AG09319 (cell line): Measurements from ENCODE around the gene ERVH48-1.
A peak's percentile ranks its signal among the peaks of the same experiment; 100 is the strongest.
"Not testable (repeated sequence)": the region's sequence is repeated elsewhere in the genome, so short reads cannot be mapped to it uniquely, and the experiment has no call there.

Experiments used
- DNase-seq: peaks from one replicate; pipeline ENCODE4 v3.0.0-alpha.2; 2010; ENCODE audit warnings: low read depth; ENCODE audit errors: extremely low read depth
- TF ChIP-seq, protein P1 (sequence below): IDR thresholded peaks from 2 replicates; pipeline ENCODE4 v1.5.1; 2011; ENCODE audit warnings: low read depth, mild to moderate bottlenecking, inconsistent platforms, low read length, moderate library complexity

ERVH48-1 gene

GRCh38 chr21:42942244-42942643 lies 16.8 kb upstream of the ERVH48-1 start:
- no peak for DNase-seq
- TF ChIP-seq, protein P1, sequence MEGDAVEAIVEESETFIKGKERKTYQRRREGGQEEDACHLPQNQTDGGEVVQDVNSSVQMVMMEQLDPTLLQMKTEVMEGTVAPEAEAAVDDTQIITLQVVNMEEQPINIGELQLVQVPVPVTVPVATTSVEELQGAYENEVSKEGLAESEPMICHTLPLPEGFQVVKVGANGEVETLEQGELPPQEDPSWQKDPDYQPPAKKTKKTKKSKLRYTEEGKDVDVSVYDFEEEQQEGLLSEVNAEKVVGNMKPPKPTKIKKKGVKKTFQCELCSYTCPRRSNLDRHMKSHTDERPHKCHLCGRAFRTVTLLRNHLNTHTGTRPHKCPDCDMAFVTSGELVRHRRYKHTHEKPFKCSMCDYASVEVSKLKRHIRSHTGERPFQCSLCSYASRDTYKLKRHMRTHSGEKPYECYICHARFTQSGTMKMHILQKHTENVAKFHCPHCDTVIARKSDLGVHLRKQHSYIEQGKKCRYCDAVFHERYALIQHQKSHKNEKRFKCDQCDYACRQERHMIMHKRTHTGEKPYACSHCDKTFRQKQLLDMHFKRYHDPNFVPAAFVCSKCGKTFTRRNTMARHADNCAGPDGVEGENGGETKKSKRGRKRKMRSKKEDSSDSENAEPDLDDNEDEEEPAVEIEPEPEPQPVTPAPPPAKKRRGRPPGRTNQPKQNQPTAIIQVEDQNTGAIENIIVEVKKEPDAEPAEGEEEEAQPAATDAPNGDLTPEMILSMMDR = no peak

GRCh38 chr21:42941696-42942085 lies 16.3 kb upstream of the ERVH48-1 start:
- TF ChIP-seq, protein P1 = no peak
- DNase-seq = no peak

DNA sequence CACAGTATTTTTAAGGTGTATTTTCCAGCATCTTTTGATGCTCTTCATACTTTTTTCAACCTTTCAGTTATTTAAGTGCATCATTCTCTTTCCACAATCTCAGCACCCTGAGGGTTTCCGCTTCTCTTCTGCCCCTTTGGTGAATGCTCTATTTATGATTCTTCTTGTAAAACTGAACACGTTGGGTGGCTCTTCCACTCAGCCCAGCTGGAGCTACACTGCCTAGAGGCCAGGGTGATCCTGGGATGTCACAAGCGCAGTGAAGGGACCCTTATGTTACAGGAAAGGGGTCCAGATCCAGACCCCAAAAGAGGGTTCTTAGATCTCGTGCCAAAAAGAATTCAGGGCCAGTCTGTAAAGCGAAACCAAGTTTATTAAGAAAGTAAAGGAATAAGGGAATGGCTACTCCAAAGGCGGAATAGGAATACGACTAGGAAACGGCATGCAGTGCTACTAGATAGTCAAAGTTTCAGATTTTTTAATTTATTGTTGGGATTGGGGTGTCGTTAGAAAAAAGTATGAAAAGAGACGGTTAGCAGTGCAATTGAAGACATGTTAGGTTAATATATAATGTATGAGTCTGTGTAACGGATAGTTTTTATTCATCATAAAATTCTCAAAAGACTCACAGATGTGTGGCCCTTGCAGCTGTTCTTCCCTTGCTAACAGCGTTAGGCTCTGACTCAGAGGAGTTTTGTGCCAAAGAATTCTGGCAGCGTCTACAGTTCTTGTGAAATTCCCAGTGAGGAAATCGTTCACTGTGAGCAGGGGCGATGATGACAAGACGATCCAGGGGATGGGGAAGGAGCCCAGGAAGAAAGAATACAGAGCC lies 14.4 kb upstream of the ERVH48-1 start:
- DNase-seq = peak; percentile 88
- TF ChIP-seq, protein P1 = no peak

GRCh38 chr21:42938606-42938995 lies 13.2 kb upstream of the ERVH48-1 start:
- DNase-seq = not testable (repeated sequence)

GRCh38 chr21:42937960-42938605 lies 12.7 kb upstream of the ERVH48-1 start:
- no peak for DNase-seq
- TF ChIP-seq, protein P1 = no peak

DNA sequence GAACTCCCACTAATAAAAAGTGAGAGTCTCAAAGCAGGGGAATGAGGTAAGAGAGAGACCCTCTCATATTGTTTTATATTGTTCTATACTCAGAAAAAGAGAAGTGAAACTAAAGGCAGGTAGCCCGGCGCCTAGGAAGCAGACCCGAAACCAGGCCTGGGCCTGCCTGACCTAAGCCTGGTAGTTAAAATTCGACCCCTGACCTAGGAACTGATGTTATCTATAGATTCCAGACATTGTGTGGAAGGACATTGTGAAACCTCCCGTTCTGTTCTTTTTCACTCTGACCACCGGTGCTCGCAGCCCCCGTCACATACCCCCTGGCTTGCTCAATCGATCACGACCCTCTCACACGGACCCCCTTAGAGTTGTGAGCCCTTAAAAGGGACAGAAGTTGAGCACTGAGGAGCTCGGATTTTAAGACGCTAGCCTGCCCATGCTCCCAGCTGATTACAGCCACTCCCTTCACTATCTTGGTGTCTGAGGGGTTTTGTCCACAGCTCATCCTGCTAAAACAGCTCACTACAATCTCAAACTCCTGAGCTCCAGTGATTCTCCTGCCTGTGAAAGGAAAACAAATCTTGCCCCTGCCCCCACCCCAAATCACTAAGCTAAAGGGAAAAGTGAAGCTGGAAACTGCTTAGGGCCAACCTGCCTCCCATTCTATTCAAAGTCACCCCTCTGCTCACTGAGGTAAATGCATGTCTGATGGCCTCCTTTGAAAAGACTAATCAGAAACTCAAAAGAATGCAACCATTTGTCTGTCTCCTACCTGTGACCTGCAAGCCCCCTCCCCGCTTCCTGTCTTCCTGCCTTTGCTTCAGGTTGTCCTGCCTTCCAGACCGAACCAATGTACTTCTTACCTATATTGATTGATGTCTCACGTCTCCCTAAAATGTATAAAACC lies 11.9 kb upstream of the ERVH48-1 start:
- not testable (repeated sequence) for DNase-seq

- not testable (repeated sequence) for DNase-seq
Measured at GRCh38 chr21:42936360-42936759, 10.9 kb upstream of the ERVH48-1 start.

DNA sequence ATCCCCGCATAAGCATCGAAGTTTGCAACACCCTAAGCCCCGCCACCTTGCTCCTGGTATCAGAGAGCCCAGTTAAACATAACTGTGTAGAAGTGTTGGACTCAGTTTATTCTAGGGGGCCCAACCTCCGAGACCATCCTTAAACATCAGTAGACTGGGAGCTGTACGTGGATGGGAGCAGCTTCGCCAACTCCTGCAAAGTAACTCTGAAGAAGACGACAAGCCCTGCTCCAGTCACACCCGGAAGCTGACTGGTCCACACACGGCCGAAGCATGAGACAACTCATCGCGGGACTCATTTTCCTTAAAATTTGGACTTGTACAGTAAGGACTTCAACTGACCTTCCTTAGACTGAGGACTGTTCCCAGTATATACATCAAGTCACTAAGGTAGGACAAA lies 8.5 kb upstream of the ERVH48-1 start:
- not testable (repeated sequence) for DNase-seq

DNA sequence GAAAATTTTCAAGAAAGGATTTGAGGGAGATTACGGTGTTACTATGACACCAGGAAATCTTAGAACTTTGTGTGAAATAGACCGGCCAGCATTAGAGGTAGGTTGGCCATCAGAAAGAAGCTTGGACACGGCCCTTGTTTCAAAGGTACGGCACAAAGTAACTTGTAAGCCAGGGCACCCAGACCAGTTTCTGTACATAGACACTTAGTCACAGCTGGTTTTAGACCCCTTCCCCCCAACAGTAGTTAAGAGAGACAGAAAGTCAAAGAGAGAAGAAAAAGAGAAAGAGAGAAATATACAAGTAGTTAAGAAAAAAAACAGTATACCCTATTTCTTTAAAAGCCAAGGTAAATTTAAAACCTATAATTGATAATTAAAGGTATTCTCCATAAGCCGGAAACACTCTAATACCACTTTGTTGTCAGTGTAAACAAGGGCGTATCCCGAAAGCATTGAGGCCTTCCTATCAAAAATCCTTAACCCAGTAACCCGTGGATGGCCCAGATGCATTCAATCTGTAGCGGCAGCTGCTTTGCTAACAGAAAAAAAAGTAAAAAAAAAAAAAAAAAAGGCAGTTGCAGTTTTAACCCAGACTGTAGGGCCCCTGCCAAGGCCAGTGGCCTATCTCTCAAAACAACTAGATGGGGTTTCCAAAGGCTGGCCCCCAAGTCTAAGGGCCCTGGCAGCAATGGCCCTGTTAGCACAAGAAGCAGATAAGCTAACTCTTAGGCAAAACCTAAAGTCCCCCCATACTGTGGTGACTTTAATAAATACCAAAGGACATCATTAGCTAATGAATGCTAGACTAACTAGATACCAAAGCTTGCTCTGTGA lies 7.9 kb upstream of the ERVH48-1 start:
- DNase-seq = not testable (repeated sequence)

DNA sequence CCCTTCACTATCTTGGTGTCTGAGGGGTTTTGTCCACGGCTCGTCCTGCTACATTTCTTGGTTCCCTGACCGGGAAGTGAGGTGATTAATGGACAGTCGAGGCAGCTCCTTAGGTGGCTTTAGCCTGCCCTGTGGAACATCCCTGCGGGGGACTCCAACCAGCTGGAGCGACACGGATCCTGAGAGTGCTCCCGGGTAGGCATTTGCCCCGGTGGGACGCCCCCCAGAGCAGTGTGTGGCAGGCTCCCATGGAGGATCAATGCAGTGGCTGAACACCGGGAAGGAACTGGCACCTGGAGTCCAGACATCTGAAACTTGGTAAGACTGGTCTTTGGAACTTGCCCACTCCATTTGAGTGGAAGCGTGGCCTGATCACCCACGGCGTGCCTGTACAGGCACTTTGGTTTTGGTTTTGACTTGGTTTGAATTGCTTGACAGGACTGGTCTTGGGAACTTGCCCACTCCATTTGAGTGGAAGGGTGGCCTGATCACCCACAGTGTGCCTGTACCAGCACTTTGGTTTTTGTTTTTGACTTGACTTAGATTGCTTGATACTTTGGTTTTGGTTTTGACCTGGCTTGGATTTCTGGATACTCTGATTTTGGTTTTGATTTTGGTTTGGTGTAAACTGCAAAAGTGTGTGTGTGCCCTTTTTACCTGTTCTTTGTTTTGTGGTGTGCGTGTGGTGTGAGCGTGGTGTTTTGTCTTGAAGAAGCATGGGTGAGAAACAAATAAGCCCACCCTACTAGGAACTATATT lies 7.1 kb upstream of the ERVH48-1 start:
- DNase-seq = not testable (repeated sequence)
